Loucy (cell line): ENCODE results near the gene EFCAB8.
"Not testable (repeated sequence)": the region's sequence is repeated elsewhere in the genome, so short reads cannot be mapped to it uniquely, and the experiment has no call there.

ENCODE experiments used
- H2AFZ ChIP-seq: fragments of 200-600 bp; sonication (generic); 2 replicates; pipeline ENCODE4 v1.6.0; 2016; ENCODE audit warnings: antibody characterized with exemption, mild to moderate bottlenecking, low read length, moderate library complexity
- H3F3A ChIP-seq: fragments of 200-600 bp; 2 replicates; pipeline ENCODE4 v1.6.0; 2016; ENCODE audit warnings: antibody characterized with exemption, low read depth, mild to moderate bottlenecking
- H3K27me3 ChIP-seq: fragments of 200-600 bp; sonication (generic); 2 replicates; pipeline ENCODE4 v1.6.1; 2014; ENCODE audit warnings: low read length, mild to moderate bottlenecking; ENCODE audit not compliant: insufficient read depth, poor library complexity, severe bottlenecking
- H3K36me3 ChIP-seq: fragments of 200-600 bp; sonication (generic); 2 replicates; pipeline ENCODE4 v1.6.1; 2016; ENCODE audit warnings: low read length; ENCODE audit not compliant: insufficient read depth
- H3K4me1 ChIP-seq: fragments of 200-600 bp; sonication (generic); 2 replicates; pipeline ENCODE4 v1.5.1; 2014; ENCODE audit warnings: low read length, mild to moderate bottlenecking; ENCODE audit not compliant: insufficient read depth, poor library complexity, severe bottlenecking
- H3K4me2 ChIP-seq: fragments of 200-600 bp; sonication (generic); 2 replicates; pipeline ENCODE4 v1.6.0; 2014; ENCODE audit warnings: antibody characterized with exemption, low read length, low read depth, mild to moderate bottlenecking; ENCODE audit not compliant: poor library complexity, severe bottlenecking
- H3K4me3 ChIP-seq: fragments of 200-600 bp; sonication (generic); 2 replicates; pipeline ENCODE4 v1.5.1; 2014; ENCODE audit warnings: low read length, mild to moderate bottlenecking, mixed read lengths; ENCODE audit not compliant: poor library complexity, severe bottlenecking
- H3K79me2 ChIP-seq: fragments of 200-600 bp; sonication (generic); 2 replicates; pipeline ENCODE4 v1.6.1; 2014; ENCODE audit warnings: low read length; ENCODE audit not compliant: insufficient read depth
- H3K9ac ChIP-seq: fragments of 200-600 bp; sonication (generic); 2 replicates; pipeline ENCODE4 v1.6.0; 2014; ENCODE audit warnings: mild to moderate bottlenecking, low read depth, low read length, moderate library complexity; ENCODE audit not compliant: poor library complexity, severe bottlenecking
- H3K9me2 ChIP-seq: fragments of 200-600 bp; sonication (generic); replicated peaks from 2 replicates; pipeline ENCODE4 v1.6.1; 2016; ENCODE audit warnings: low read depth, low read length, mixed read lengths
- H3K9me3 ChIP-seq: fragments of 200-600 bp; sonication (generic); 2 replicates; pipeline ENCODE4 v1.6.1; 2014; ENCODE audit warnings: mild to moderate bottlenecking, antibody characterized with exemption, low read length, low read depth; ENCODE audit not compliant: insufficient read depth
- H4K20me1 ChIP-seq: fragments of 200-600 bp; sonication (generic); 2 replicates; pipeline ENCODE4 v1.6.0; 2014; ENCODE audit warnings: antibody characterized with exemption, low read length, mild to moderate bottlenecking; ENCODE audit not compliant: insufficient read depth, poor library complexity, severe bottlenecking
- CTCF ChIP-seq: fragments of 200-600 bp; sonication (generic); conservative IDR thresholded peaks from 2 replicates; pipeline ENCODE4 v1.5.1; 2014; ENCODE audit warnings: mild to moderate bottlenecking, antibody characterized with exemption, low read length
- EZH2phosphoT487 ChIP-seq: fragments of 200-600 bp; IDR thresholded peaks from 2 replicates; pipeline ENCODE4 v1.6.1; 2018; ENCODE audit warnings: antibody characterized with exemption, mild to moderate bottlenecking, moderate library complexity, borderline replicate concordance

EFCAB8 gene

DNA sequence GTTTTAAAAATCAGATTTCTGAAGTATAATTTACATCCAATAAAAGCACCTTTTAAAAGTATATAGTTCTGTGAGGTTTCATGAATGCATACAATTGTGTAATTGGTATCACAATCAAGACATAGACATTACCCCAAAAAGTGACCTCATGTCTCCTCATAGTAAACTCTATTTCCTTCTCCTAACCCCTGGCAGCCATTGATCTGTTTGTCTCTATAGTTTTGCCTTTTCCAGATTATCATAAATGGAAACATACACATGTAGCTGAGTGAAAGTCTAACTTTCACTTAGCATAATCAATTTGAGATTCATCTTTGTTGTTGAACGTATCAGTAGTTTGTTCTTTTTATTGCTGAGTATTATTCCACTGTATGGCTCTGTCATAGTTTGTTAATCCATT is 87.9 kb downstream of the EFCAB8 start:
- no peaks in the 10 kb centered on the region for H3K27me3 ChIP-seq
- no peaks in the 10 kb centered on the region for H3K36me3 ChIP-seq
- H3K4me1 ChIP-seq: peaks cover 11% of the 10 kb centered on the region
- H3K79me2 ChIP-seq: no peaks in the 10 kb centered on the region
- H3F3A ChIP-seq: no peaks in the 10 kb centered on the region
- H3K4me2 ChIP-seq: no peak overlapping the region
- H3K9me3 ChIP-seq: no peaks in the 10 kb centered on the region
- H3K9me2 ChIP-seq: no peaks in the 10 kb centered on the region
- no peaks in the 10 kb centered on the region for H4K20me1 ChIP-seq
- H3K9ac ChIP-seq: no peak overlapping the region
- TF ChIP-seq EZH2phosphoT487: no peak
- TF ChIP-seq CTCF: no peak
- H3K4me3 ChIP-seq: no peak overlapping the region
- H2AFZ ChIP-seq: no peak overlapping the region; the same call in 1 of the 2 replicates

GRCh38 chr20:32950539-32950938 is 91.8 kb downstream of the EFCAB8 start:
- H3F3A ChIP-seq, H3K36me3 ChIP-seq, H3K79me2 ChIP-seq, H3K4me3 ChIP-seq, H4K20me1 ChIP-seq, H3K4me2 ChIP-seq, H3K27me3 ChIP-seq, H3K9ac ChIP-seq, H3K9me3 ChIP-seq, H3K9me2 ChIP-seq: not testable (repeated sequence)
- peaks cover 11% of the 10 kb centered on the region for H3K4me1 ChIP-seq
- peak overlapping the region; percentile 46 for H2AFZ ChIP-seq

DNA sequence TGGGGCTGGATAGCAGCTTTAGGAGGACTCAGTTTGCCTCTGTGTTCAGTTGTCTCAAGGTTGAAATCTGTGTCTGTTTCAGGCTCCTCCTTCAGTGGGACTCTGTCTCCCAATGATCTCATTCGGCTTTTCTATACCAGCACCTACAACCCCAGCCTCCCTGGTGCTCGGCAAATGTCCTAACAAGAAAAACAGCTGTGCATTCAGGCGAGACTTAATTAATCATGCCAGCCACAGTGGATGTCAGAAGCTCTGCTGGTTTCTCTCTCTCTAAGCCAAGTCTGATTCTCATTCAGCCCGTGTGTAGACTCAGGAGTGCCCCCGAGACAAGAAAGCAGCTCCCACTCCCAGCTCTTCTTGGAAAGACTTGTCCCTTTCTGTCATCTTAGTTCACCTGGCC is 98.7 kb downstream of the EFCAB8 start:
- Histone ChIP-seq H3K79me2 (no peaks in the 10 kb centered on the region), H3K27me3 (no peaks in the 10 kb centered on the region), H3K4me1 (no peaks in the 10 kb centered on the region), H3K4me3 (no peak overlapping the region), H3K9me3 (peaks cover 20% of the 10 kb centered on the region; the same call in 1 of the 2 replicates), H3K4me2 (no peak overlapping the region), H4K20me1 (no peaks in the 10 kb centered on the region), H3K9me2 (no peaks in the 10 kb centered on the region), H3K9ac (no peak overlapping the region), H3F3A (no peaks in the 10 kb centered on the region), H3K36me3 (no peaks in the 10 kb centered on the region), H2AFZ (no peak overlapping the region)
- no peak for TF ChIP-seq EZH2phosphoT487
- no peak for TF ChIP-seq CTCF

DNA sequence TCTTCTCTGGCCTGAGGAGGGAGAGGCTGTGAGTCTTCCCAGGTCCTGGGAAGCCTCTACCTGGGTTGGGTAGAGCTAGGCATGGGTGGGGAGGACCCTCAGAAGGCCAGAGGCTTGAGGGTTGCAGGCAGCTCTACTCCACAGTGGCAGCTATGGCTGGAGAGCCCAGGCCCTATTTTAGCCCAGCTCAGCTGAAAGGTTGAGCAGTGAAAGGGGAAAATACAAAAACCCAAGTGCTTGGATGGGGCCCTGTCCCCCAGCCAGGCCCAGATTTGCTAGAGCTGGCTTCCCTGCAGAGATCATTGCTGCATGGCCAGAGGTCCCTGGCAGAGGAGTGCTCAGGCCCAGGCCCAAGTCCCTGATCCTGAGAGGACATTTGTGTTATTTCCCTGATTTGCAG is 99.9 kb downstream of the EFCAB8 start:
- no peak overlapping the region for H3K4me3 ChIP-seq
- no peaks in the 10 kb centered on the region for H3K79me2 ChIP-seq
- H3K36me3 ChIP-seq: no peaks in the 10 kb centered on the region
- H3F3A ChIP-seq: no peaks in the 10 kb centered on the region
- H3K9me3 ChIP-seq: peaks cover 20% of the 10 kb centered on the region; the same call in 1 of the 2 replicates
- no peaks in the 10 kb centered on the region for H4K20me1 ChIP-seq
- no peak for TF ChIP-seq CTCF
- TF ChIP-seq EZH2phosphoT487: no peak
- no peaks in the 10 kb centered on the region for H3K9me2 ChIP-seq
- H3K4me2 ChIP-seq: no peak overlapping the region
- H2AFZ ChIP-seq: no peak overlapping the region
- no peak overlapping the region for H3K9ac ChIP-seq
- peaks cover 3% of the 10 kb centered on the region for H3K4me1 ChIP-seq
- H3K27me3 ChIP-seq: no peaks in the 10 kb centered on the region
